NCI-H1105 (cell line): Measurements from ENCODE around the gene AIG1.
"Not testable (repeated sequence)": the region's sequence is repeated elsewhere in the genome, so short reads cannot be mapped to it uniquely, and the experiment has no call there.

Experiments used
- DNase-seq: peaks from one replicate; lab custom pipeline; 2025; lab: John Stamatoyannopoulos, UW

Gene AIG1

DNA sequence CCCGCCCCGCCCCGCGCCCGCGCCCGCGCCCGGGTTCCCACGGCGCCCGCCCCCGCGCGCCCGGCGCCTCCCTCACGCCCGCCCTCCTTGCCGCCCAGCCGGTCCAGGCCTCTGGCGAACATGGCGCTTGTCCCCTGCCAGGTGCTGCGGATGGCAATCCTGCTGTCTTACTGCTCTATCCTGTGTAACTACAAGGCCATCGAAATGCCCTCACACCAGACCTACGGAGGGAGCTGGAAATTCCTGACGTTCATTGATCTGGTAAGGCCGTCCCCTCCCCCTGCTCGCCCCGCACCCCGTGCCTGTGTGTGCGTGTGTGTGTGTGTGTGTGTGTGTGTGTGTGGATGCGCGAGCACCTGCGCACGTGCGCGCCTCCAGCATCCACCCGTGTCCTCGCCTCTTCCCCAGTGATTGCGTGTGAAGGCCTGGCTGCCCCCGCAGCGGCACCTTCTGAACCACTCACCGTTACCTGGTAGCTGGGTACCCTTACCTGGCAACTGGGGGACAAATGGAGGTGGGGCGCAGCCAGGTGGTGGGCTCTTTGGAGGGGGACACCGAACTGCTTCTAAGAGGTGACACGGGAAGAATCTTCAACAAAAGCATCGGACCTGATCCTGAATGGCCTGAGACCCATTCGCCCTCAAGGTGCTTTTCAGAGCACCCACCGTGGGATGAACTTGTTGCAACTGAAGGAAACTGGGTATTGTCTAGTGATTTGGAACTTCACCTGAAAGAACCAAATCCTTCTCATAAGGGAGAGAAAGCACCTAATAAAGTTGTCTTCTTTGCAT is at the start of gene AIG1:
AIG1 (plus strand) TSS at position 84 of the 791 bp plus-strand sequence; CDS start at position 121, 37 bp downstream.
- peak; percentile 41 for DNase-seq

DNA sequence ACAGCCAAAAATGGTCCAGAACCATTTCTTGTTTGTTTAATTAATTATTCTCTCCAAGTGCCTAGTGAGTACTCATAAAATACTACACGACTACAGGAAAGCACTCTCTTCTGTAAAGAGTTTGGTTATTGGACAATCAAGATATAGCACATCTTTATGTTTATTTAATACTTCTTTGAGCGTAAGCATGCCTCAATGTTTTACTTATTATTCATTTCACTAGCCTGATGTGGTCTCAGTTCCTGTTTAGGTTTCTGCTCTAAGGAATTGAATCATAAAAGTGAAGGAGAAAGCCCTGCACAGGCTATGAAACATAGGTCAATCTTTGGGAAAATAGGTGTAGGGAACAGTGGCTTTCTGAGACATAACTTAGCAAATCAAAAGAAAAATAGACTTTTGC is 45.9 kb upstream of the AIG1 start:
- no peak for DNase-seq

GRCh38 chr6:143015300-143015706 is 45.4 kb upstream of the AIG1 start:
- DNase-seq = no peak

DNA sequence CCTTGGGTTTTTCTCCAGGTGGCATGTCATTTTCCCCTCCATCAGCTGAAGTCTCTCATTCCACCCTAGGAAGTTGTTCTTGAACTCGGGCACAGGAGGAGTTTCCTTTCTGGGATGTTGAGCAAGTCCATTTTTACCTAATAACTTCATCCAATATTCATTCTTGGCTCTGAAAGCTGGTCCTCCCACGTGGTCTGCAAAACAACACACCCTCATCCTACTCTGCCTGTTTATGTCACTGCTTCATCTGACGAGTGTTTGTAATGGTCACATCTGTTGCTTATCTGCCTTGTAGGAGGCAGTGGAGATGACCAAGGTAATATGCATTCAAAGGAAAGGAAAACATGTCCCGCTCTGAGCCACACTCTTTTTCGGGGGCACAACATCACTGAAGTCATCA is 41.7 kb upstream of the AIG1 start:
- no peak for DNase-seq

GRCh38 chr6:143020862-143021261 is 39.8 kb upstream of the AIG1 start:
- DNase-seq = not testable (repeated sequence)

DNA sequence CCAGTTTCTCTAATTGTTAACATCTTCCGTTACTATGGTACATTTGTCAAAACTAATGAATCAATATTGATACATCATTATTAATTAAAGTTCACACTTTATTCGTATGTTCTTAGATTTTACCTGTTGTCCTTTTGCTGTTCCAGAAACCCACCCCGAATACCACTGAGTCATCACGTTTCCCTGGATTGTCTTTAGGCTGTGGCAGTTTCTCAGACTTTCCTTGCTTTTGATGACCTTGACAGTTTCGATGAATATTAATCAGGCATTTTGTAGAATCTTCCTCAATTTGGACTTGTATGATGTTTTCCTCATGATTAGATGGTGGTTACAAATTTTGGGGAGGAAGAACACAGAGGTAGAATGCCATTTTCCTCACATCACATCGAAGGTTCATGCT is 39.1 kb upstream of the AIG1 start:
- DNase-seq = no peak

DNA sequence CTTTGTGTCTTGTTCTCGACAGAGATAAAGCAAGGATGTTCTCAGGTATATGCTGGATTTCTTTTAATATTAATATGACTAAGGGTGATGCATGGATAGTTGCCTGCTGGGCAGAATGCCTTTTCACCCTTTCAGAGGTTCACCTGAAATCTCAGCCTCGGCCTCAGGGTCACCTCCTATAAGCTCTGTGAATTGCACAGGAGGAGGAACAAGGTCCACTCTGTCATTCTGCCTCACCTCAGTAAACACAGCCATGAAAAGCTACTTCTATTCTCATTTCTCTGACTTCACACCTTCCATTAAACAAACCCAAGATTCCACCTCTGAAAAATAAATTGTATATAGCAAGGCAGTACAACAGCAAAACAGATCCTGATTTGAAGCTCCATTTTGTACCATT is 38.1 kb upstream of the AIG1 start:
- DNase-seq = no peak

DNA sequence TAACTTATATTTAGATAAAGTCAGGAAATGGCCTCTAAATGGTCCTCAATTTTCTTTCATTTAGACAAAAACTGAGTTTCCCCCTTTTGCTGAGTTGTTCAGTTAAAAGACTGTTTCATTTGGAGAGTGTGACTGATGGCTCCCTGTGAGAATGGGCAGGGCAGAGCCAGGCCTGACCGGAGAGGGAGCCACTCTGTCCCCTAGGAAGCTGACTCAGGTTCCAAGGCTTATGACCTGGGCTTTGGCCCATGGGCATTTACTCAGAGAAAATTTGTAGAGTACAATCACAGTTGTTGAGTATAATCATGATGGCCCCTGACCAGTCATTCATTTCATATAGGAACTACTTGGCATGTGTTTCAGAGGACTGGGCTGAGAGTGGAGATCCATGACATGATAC is 37.0 kb upstream of the AIG1 start:
- DNase-seq = no peak

DNA sequence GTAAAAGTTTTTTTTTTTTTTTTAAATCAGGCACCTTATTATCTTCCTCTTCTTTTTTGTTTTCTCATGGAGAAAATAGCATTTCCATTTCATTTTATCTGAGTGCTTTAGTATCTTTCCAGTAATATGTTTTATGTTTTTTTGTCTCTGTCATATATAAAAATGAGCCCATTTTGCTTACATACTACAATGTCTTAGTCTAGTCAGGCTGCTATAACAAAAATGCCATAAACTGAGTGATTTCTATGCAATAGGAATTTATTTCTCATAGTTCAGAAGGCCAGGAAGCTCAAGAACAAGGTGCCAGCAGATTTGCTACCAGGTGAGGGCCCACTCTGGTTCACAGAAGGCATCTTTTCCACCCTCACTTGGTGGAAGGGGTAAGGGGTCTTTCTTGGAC is 35.7 kb upstream of the AIG1 start:
- DNase-seq = no peak

GRCh38 chr6:143026696-143027449 is 33.8 kb upstream of the AIG1 start:
- DNase-seq = no peak

DNA sequence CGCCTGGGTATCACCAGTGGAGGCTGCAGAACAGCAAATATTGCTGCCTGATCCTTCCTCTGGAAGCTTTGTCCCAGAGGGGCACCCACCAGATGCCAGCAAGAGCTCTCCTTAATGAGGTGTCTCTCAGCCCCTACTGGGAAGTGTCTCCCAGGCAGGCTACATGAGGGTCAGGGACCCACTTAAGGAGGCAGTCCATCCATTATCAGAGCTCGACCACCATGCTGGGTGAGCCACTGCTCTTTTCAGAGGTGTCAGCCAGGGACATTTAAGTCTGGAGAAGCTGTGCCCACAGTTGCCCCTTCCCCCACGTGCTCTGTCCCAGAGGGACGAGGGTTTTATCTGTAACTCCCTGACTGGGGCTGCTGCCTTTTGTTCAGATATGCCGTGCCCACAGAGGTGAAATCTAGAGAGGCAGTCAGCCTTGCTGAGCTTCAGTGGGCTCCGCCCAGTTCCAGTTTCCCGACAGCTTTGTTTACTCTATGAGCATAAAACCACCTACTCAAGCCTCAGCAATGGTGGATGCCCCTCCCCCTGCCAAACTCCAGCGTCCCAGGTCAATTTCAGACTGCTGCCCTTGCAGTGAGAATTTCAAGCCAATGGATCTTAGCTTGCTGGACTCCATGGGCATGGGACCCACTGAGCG is 25.9 kb upstream of the AIG1 start:
- DNase-seq = no peak

- DNase-seq = no peak
Observed at GRCh38 chr6:143037470-143037869, 23.2 kb upstream of the AIG1 start.

DNA sequence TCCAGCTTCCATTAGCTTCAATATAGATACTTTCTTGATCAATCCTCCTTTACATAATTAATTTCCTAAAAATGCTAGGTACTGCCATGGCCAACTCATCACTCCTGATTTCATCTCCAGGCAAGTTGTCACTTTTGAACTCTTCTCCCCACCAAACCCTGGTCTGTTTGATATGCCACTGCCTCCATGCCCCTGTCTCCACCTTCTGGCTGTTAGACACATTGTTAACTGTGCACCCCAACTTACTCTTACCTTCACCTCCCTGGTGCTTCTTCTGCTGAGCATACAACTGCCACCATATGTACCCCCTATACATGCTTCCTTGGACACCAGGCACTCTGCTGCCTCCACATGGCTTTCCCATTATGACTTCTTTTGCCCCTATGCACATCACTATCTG is 21.9 kb upstream of the AIG1 start:
- no peak for DNase-seq

DNA sequence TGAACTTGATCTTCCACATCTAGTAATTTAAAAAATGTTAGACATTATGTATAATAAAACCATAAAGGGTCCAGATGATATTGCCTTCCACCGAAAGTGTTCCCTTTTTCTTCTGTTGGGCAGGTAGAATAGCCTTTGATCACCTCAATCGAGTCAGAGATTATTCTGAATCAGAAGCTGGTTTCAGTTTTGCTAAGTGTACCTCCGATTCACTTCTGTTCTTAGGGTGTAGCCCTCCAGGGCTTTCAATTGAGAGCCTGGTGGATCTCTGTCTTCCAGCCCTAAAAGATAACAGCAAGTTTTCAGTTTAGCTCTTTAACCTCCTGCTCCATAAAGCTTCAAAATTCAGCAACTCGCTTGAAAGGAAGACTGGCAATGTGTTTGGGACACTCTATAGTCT is 21.1 kb upstream of the AIG1 start:
- DNase-seq = no peak

DNA sequence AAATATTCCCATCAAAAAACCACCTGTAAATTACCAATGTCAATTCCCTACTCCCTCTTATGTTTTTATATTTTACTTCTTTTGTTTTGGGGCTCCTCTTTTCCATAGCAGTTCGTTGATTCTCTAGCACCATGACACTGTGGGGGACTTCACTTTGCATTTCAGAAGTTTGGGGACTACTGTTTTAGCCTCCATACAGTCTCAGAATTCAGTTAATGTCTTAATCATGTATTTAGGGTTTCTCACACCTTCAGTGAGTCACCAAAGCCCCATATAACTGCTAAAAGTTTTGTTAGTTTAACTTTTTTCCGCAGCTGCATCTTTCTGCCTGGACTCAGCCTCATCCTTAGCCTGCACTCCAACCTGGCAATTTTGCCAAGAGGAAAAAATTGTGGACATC is 20.7 kb upstream of the AIG1 start:
- DNase-seq = no peak

DNA sequence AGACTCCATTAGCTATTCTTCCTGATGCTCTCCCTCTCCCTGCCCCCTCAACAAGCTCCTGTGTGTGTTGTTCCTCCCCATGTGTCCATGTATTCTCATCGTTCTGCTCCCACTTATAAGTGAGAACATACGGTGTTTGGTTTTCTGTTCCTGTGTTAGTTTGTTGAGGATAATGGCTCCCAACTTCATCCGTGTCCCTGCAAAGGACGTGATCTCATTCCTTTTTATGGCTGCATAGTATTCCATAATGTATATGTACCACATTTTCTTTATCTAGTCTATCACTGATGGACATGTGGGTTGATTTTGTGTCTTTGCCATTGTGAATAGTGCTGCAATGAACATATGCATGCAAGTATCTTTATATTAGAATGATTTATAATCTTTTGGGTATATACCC is 16.3 kb upstream of the AIG1 start:
- not testable (repeated sequence) for DNase-seq

GRCh38 chr6:143049611-143050010 is 11.1 kb upstream of the AIG1 start:
- DNase-seq = no peak

DNA sequence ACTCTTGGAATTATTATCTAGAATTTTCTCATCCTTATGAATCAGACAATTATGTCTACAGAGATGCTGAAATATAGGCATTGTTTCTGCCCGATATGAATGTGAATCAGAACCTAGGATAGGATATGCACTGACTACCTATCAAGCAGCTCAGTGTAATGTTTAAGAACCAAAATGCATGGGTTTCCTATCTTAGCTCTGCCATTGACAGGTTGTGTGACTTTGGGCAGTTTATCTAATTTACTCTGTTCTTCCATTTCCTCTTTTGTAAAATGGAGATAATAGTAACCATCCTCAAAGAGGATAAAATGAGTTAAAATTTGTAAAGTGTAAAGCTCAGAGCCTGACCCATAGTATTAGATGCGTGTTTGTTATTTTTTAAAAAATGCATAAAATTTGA is 10.2 kb upstream of the AIG1 start:
- no peak for DNase-seq

DNA sequence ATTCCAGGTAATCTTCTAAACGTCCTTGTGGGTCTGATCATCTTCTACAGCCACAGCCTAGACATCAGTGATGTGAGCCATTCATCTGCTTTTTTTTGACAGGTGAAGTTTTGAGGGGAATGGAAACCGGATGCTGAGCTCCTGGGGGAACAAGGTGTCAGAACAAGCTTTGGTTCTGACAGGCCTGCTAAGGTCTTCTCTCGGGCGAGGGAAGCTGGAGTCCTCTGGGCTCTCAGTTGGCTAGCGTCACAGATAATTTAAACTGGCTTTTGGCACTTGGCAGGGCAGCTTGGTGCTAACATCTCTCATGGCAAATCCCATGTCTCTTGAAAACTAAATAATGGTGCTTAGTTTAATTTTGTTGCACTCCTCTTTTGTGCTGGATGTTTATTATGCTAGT is 8.4 kb upstream of the AIG1 start:
- no peak for DNase-seq

DNA sequence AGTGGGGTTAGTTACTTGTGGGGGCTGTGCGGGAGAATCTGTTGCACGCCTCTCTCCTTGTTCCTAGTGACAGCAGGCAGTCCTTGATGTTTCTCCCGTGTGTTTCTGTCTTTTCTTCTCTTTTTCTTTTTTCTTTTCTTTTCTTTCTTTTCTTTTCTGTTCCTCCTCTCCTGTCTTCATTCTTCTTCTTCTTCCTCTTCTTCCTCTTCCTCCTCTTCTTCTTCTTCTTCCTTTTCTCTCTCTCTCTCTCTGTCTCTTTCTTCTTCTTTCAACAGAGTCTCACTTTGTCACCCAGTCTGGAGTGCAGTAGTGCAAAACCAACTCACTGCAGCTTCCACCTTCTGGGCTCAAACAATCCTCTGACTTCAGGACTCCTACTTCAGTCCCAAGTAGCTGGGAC is 6.8 kb upstream of the AIG1 start:
- DNase-seq = no peak

GRCh38 chr6:143054329-143054728 is 6.4 kb upstream of the AIG1 start:
- DNase-seq = no peak

- DNase-seq = no peak
Observed at GRCh38 chr6:143055213-143055612, 5.5 kb upstream of the AIG1 start.

DNA sequence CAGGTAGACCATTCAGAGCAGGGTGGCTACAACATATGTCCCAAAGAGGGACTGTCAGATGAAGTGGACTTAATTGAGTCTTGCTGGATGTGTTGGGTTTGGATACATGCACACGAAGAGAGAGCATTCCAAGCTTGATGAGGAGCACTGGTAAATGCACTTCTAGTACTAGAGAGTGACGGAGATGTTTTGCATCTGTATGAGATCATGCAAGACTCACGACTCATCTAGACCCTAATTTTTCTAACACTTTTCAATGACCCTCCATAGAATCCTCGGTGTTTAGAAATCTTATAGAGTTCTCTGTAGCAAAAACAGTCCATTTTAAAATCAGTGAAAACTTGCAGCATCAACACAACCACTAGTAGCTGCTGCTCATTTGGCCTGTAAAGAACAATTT is 4.8 kb upstream of the AIG1 start:
- no peak for DNase-seq
